Effector memory CD4-positive, alpha-beta T cell (primary cell): ENCODE data around the gene SPACA7.

Experiments
- DNase-seq, 3 donors: peaks; one replicate each; pipeline ENCODE4 v3.0.0-alpha.2; 2020
- H3K27ac ChIP-seq: 2 replicates; pipeline ENCODE4 v1.7.0; 2013; ENCODE audit warnings: mild to moderate bottlenecking, low read length, moderate library complexity; ENCODE audit not compliant: insufficient read depth, poor library complexity, severe bottlenecking
- H3K27me3 ChIP-seq: replicated peaks from 2 replicates; pipeline ENCODE4 v1.7.0; 2013; ENCODE audit warnings: mild to moderate bottlenecking, low read length; ENCODE audit not compliant: insufficient read depth, control insufficient read depth, poor library complexity, severe bottlenecking
- H3K36me3 ChIP-seq: 2 replicates; pipeline ENCODE4 v1.7.0; 2013; ENCODE audit warnings: mild to moderate bottlenecking, low read length, moderate library complexity; ENCODE audit not compliant: control insufficient read depth, insufficient read depth
- H3K4me1 ChIP-seq: 2 replicates; pipeline ENCODE4 v1.7.0; 2013; ENCODE audit warnings: low read length, mild to moderate bottlenecking; ENCODE audit not compliant: control insufficient read depth, insufficient read depth, poor library complexity, severe bottlenecking
- H3K4me3 ChIP-seq: 2 replicates; pipeline ENCODE4 v1.7.0; 2013; ENCODE audit warnings: low read length, low read depth, mild to moderate bottlenecking; ENCODE audit not compliant: insufficient read depth, poor library complexity, severe bottlenecking
- H3K9me3 ChIP-seq: 2 replicates; pipeline ENCODE4 v1.7.0; 2013; ENCODE audit warnings: mild to moderate bottlenecking, low read length, moderate library complexity; ENCODE audit not compliant: control insufficient read depth

The SPACA7 gene

GRCh38 chr13:112335135-112335534 is 41.0 kb upstream of the SPACA7 start:
- Histone ChIP-seq H3K4me3 (no peak overlapping the region), H3K36me3 (no peaks in the 10 kb centered on the region), H3K4me1 (no peaks in the 10 kb centered on the region), H3K27me3 (peaks cover 5% of the 10 kb centered on the region), H3K27ac (no peak overlapping the region), H3K9me3 (no peaks in the 10 kb centered on the region)
- no peak for DNase-seq

GRCh38 chr13:112341446-112341845 is 34.7 kb upstream of the SPACA7 start:
- no peaks in the 10 kb centered on the region for H3K9me3 ChIP-seq
- no peak for DNase-seq

DNA sequence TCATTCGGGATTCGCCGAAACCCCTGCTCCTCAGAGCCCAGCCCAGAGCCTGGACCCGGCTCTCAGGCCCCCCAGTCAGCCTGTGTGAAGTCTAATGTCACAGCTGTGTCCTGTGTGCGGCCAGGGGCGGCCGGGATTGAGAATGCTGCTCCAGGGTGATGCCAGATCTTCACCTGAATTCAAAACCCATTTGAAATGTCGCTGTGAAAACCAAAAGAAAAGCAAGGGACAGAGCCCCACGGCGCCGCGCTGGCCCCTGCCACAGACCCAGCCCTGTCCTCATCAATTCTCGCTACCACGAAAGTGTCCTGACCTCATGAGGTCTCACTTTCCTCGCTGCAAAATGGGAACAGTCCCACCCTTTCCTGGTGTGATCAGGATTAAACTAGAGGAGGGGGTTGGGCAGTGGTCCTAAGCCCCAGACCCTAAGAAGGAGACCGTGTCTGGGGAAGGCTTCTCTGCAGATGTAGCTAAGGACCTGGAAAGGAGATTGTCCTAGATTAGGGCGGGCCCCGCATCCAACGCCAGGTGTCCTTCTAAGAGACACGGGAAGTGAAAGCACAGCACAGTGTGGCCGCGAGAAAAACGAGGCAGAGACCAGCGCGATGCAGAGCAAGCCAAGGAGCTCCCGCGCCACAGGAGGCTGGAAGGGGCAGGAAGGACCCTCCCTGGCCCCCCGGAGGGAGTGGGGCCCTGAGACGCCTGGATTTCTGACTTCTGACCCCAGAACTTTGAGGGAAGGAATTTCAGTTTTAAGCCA is 34.0 kb upstream of the SPACA7 start:
- no peak overlapping the region for H3K4me3 ChIP-seq
- H3K27me3 ChIP-seq, result no peaks in the 10 kb centered on the region
- H3K36me3 ChIP-seq, result no peaks in the 10 kb centered on the region
- DNase-seq, result no peak
- H3K27ac ChIP-seq, result no peak overlapping the region
- H3K4me1 ChIP-seq, result no peaks in the 10 kb centered on the region
- no peaks in the 10 kb centered on the region for H3K9me3 ChIP-seq

More at GRCh38 chr13:112341446-112341845, 34.7 kb upstream of the SPACA7 start:
- Histone ChIP-seq H3K4me3 (no peak overlapping the region), H3K27ac (no peak overlapping the region), H3K36me3 (no peaks in the 10 kb centered on the region), H3K4me1 (no peaks in the 10 kb centered on the region), H3K27me3 (no peaks in the 10 kb centered on the region)

DNA sequence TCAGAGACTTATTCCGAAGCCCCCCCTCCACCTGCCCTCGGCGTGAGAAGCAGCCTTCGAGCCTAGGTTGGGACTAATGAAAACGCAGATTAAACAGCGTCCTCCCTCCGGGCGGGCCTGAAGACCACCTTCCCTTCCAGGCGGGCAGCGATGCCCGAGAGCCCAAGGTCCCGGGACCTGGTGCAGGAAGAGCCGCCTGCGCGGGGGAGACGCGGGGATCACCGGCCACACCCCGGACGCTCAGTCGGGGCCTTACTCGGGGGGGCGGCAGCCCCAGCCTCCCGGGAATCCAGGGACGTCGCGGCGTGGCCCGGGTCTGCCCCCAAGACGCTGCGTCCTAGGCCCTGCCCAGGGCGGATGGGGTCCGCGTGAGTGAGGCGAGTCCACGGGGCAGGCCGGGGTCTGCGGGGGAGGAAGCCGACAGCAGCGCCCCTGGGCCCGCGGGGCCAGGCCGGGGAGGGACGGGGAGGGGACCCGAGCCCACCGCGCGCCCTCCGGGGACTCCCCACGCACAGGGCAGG is 33.3 kb upstream of the SPACA7 start:
- H3K4me3 ChIP-seq, result no peak overlapping the region
- H3K27me3 ChIP-seq, result no peaks in the 10 kb centered on the region
- no peaks in the 10 kb centered on the region for H3K36me3 ChIP-seq
- no peak overlapping the region for H3K27ac ChIP-seq
- DNase-seq, result no peak
- no peaks in the 10 kb centered on the region for H3K9me3 ChIP-seq
- H3K4me1 ChIP-seq, result no peaks in the 10 kb centered on the region

DNA sequence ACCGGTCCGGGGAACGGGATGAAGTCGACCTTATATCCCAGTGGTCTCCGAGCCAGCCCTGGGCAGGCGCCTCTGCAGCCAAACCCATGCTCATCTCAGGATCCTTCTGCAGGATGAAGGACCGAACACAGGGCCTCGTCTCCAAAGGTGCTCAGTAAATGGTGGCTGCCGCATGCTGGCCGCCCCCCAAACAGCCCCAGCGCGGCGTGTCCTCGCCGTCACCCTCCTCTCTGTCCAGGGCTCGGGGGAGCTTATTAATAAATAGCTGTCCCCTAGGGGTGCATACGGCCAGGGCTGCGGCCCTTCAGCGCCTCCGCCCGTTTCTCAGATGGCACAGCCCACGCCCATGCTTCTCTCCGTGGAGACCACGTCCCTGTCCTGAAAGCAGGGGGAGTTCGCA is 32.6 kb upstream of the SPACA7 start:
- Histone ChIP-seq H3K4me1 (no peaks in the 10 kb centered on the region), H3K27me3 (peaks cover 3% of the 10 kb centered on the region), H3K27ac (no peak overlapping the region), H3K9me3 (no peaks in the 10 kb centered on the region), H3K36me3 (no peaks in the 10 kb centered on the region), H3K4me3 (no peak overlapping the region)
- no peak for DNase-seq

GRCh38 chr13:112345826-112346172 is 30.4 kb upstream of the SPACA7 start:
- no peak for DNase-seq
- Histone ChIP-seq H3K4me3 (no peak overlapping the region), H3K36me3 (no peaks in the 10 kb centered on the region), H3K27ac (no peak overlapping the region), H3K4me1 (no peaks in the 10 kb centered on the region), H3K9me3 (no peaks in the 10 kb centered on the region), H3K27me3 (peaks cover 4% of the 10 kb centered on the region)

DNA sequence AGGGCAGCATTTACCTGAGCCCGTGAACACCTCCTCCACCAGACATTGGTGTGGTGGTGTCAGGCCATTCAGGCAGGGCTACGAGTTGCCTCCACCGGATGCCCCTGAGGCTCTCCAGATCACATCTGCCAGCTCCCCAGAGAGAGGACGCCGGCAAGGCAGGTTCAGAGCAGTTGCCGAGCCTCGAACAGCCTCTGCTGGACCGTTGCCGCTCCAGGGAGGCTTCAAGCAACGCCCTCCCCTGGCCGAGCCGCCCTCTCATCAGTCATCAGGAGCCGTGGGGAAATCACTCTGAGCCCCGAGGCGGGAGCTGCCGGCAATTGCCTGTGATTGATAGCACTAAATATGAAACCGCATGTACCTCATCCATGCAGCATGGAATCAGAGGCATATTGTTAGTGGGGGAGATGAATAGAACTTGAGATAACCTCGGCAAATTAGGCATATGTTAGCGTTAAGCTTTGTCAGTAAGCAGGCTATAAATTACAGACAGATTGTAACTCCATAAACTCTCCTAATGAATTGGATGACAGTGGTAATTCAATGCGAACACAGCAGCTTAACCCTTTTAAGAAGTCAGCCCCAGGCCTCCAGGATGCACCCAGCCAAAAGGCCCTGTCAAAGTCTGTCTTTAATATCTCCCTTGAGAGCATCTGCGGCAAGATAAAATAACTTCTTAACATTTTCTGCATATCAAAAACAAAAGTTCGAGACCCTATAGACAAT is 29.8 kb upstream of the SPACA7 start:
- H3K9me3 ChIP-seq, result no peaks in the 10 kb centered on the region

GRCh38 chr13:112346899-112347229 is 29.3 kb upstream of the SPACA7 start:
- H3K4me3 ChIP-seq, result no peak overlapping the region
- H3K36me3 ChIP-seq, result no peaks in the 10 kb centered on the region
- H3K9me3 ChIP-seq, result no peaks in the 10 kb centered on the region

More for the DNA sequence above, 29.8 kb upstream of the SPACA7 start:
- Histone ChIP-seq H3K36me3 (no peaks in the 10 kb centered on the region), H3K4me1 (no peaks in the 10 kb centered on the region), H3K27me3 (peaks cover 4% of the 10 kb centered on the region), H3K27ac (no peak overlapping the region), H3K4me3 (no peak overlapping the region)
- DNase-seq, result no peak

DNA sequence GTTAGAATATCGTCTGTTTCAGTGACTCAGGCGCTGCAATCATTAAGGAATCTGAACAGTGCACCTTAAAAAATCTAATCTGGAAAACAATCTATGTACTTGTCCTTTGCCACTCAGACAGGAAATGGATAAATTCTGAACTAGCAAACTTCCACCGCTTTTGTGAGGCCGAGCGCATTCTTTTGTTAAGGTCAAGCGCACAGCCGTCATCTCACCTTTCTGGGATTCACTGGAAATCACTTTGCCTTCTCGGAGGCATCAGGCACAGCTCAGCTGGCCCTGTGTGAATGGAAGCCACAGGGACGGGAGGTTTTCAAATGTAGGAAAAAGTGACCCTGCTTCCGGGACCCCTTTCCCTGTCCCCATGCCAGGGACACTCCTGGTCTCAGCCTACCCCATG is 28.2 kb upstream of the SPACA7 start:
- H3K27ac ChIP-seq, result no peak overlapping the region
- no peak overlapping the region for H3K4me3 ChIP-seq
- no peak for DNase-seq
- no peaks in the 10 kb centered on the region for H3K9me3 ChIP-seq
- no peaks in the 10 kb centered on the region for H3K36me3 ChIP-seq
- H3K4me1 ChIP-seq, result no peaks in the 10 kb centered on the region
- peaks cover 4% of the 10 kb centered on the region for H3K27me3 ChIP-seq

More at GRCh38 chr13:112346899-112347229, 29.3 kb upstream of the SPACA7 start:
- Histone ChIP-seq H3K27me3 (peaks cover 4% of the 10 kb centered on the region), H3K4me1 (no peaks in the 10 kb centered on the region), H3K27ac (no peak overlapping the region)
- no peak for DNase-seq

- no peaks in the 10 kb centered on the region for H3K4me1 ChIP-seq
- H3K27me3 ChIP-seq, result peaks cover 4% of the 10 kb centered on the region
- no peak overlapping the region for H3K27ac ChIP-seq
- H3K36me3 ChIP-seq, result no peaks in the 10 kb centered on the region
- DNase-seq, result no peak
- H3K4me3 ChIP-seq, result no peak overlapping the region
- H3K9me3 ChIP-seq, result no peaks in the 10 kb centered on the region
Measured at GRCh38 chr13:112348642-112349345, 27.4 kb upstream of the SPACA7 start.
